Mammary epithelial cell (primary cell): Measurements from ENCODE around the gene DAND5.

ENCODE experiments used
- CTCF ChIP-seq, 2 donors: IDR thresholded peaks in 1 of 2; conservative IDR thresholded peaks in 1 of 2; 2 replicates each; pipeline ENCODE4 v1.5.1; 2011 to 2012; ENCODE audit warnings: inconsistent platforms in 2 of 2, low read length in 2 of 2, mild to moderate bottlenecking in 2 of 2, control low read depth in 1 of 2, low read depth in 1 of 2; ENCODE audit not compliant: insufficient read depth in 1 of 2; ENCODE audit errors: extremely low read depth in 1 of 2
- EZH2 ChIP-seq: IDR thresholded peaks from 2 replicates; pipeline ENCODE4 v1.6.1; 2012; ENCODE audit warnings: low read length, inconsistent platforms, borderline replicate concordance

GRCh38 chr19:13022859-13023636, 53.7 kb downstream of the DAND5 start:
- TF ChIP-seq CTCF (conservative IDR thresholded peaks at IDR 0.05 in 1 of 2, IDR thresholded peaks at IDR 0.05 in 1 of 2; ENCODE audit: extremely low read depth in 1 of 2, insufficient read depth in 1 of 2, low read depth in 1 of 2, low read length in 2 of 2) (no peak), EZH2 (no peak)
